Activated B cell treated with CpG ODN at 0.5 μM for 24 hours (primary cell): ENCODE data around the gene PLEKHA4. TPM values are rescaled to one million over a fixed set of nuclear protein-coding genes. Genes with fewer than 3 reads are reported as not detected.
A peak's percentile ranks its signal among the peaks of the same experiment; 100 is the strongest.
"Not testable (repeated sequence)": the region's sequence is repeated elsewhere in the genome, so short reads cannot be mapped to it uniquely, and the experiment has no call there.

Source experiments
- ATAC-seq: fragments of 200-7000 bp; cut with Tn5 transposase; one replicate; pipeline ENCODE4 v1.10.0; 2021; ENCODE audit warnings: low read depth, mild to moderate bottlenecking, moderate library complexity
- CTCF ChIA-PET: fragments of 350-600 bp; sonication (Branson Sonifier 250); formaldehyde crosslinking; loops from one replicate; lab custom pipeline; 2021; ENCODE audit warnings: antibody characterized with exemption; lab: Charles Lee
- POLR2A ChIA-PET: fragments of 350-600 bp; sonication (Branson Sonifier 250); formaldehyde crosslinking; loops from one replicate; lab custom pipeline; 2021; ENCODE audit warnings: antibody characterized with exemption; lab: Charles Lee
- DNase-seq: peaks from one replicate; pipeline ENCODE4 v3.0.0; 2022
- H3K27ac Mint-ChIP-seq: one replicate; pipeline ENCODE4 v1.8.0; 2020; ENCODE audit warnings: mixed read lengths
- H3K27me3 Mint-ChIP-seq: one replicate; pipeline ENCODE4 v1.8.0; 2021; ENCODE audit warnings: mixed read lengths
- H3K36me3 Mint-ChIP-seq: one replicate; pipeline ENCODE4 v1.8.0; 2021; ENCODE audit warnings: low read depth, mixed read lengths
- H3K4me1 Mint-ChIP-seq: one replicate; pipeline ENCODE4 v1.8.0; 2021; ENCODE audit warnings: mixed read lengths
- H3K4me3 Mint-ChIP-seq: one replicate; pipeline ENCODE4 v1.8.0; 2020; ENCODE audit warnings: mild to moderate bottlenecking, mixed read lengths
- H3K9me3 Mint-ChIP-seq: one replicate; pipeline ENCODE4 v1.8.0; 2020; ENCODE audit warnings: mixed read lengths
- intact Hi-C: fragments of 100-400 bp; cut with micrococcal nuclease; formaldehyde crosslinking; loops from one replicate; pipeline ENCODE4 v1.15.1; 2024
- total RNA-seq: library from RNA; stranded (reverse); gene quantifications from 2 replicates; pipeline ENCODE4 v1.2.3, GENCODE V29; 2022
- TF ChIP-seq, protein P1 (sequence below): fragments of 200-600 bp; IDR thresholded peaks from one replicate; pipeline ENCODE4 v1.8.0; 2022; ENCODE audit warnings: antibody characterized with exemption, mild to moderate bottlenecking

Gene PLEKHA4
- total RNA-seq, 1 donor from 2014 or later, result 5.7 TPM

DNA sequence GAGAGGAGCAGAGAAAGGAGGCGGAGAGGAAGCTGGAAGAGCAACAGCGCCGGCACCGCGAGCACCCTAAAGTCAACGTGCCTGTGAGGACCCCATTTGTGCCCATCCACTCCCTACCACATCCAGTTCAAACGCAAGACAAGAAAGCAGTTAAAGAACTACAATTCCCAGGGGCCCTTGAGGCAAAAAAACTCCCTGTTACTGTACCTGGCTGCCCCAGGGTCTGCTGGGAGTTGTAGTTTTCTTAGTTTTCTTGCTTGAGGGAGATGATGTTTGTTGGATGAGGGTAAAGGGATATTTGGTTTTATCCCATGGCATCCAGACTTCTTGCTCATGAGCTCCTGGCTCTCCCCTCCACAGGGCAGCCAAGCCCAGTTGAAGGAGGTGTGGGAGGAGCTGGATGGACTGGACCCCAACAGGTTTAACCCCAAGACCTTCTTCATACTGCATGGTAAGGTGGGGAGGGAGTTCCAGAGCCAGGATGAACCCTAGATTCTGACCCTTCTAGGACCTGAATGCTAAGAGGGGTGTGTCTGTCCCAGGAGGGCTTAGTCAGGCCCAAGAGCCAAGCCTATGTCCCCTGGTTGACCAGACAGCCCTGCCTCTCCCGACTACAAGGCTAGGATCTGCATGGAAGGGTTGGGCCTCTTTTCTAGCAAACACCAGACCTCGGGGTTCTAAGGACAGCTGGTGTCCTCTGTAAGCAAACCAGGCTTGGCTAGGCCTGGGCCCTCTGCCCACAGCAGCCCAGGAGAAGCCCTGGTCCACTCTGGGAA is 44.9 kb upstream of the PLEKHA4 start:
- ChIA-PET CTCF (no interaction called here), POLR2A (no interaction called here)
- Mint-ChIP-seq H3K27me3 (no peaks in the 10 kb centered on the region), H3K4me1 (peaks cover 17% of the 10 kb centered on the region), H3K4me3 (no peak overlapping the region), H3K9me3 (no peaks in the 10 kb centered on the region), H3K27ac (no peak overlapping the region), H3K36me3 (peaks cover 58% of the 10 kb centered on the region)
- TF ChIP-seq, protein P1, sequence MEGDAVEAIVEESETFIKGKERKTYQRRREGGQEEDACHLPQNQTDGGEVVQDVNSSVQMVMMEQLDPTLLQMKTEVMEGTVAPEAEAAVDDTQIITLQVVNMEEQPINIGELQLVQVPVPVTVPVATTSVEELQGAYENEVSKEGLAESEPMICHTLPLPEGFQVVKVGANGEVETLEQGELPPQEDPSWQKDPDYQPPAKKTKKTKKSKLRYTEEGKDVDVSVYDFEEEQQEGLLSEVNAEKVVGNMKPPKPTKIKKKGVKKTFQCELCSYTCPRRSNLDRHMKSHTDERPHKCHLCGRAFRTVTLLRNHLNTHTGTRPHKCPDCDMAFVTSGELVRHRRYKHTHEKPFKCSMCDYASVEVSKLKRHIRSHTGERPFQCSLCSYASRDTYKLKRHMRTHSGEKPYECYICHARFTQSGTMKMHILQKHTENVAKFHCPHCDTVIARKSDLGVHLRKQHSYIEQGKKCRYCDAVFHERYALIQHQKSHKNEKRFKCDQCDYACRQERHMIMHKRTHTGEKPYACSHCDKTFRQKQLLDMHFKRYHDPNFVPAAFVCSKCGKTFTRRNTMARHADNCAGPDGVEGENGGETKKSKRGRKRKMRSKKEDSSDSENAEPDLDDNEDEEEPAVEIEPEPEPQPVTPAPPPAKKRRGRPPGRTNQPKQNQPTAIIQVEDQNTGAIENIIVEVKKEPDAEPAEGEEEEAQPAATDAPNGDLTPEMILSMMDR, result no peak
- DNase-seq (no peak), ATAC-seq (peak; percentile 60)
- intact Hi-C loops, result no loop called here

DNA sequence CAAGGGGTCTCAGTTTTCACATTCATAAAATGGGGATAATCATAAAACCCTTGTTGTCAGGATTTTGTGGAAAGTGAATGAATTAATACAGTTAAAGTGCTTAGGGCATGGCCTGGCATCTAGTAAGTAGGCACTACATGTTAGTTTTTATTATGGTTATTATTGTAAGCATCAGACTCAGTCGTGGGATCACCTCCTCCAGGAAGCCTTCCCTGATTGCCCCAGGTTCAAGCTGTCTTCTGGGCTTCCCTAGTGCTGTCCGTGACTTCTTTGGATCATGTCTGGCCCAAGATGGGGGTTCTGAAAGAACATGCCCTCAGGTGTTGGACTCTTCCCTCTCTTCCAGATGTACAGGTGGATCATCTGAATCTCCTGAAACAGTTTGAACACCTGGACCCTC is 42.4 kb upstream of the PLEKHA4 start:
- CTCF ChIA-PET, result no interaction called here
- POLR2A ChIA-PET, result interaction anchor here (0.6 kb wide), 1 partner anchor 8 kb away, joined by 3 read pairs; no protein-coding TSS in a partner anchor
- peaks cover 10% of the 10 kb centered on the region for H3K4me1 Mint-ChIP-seq
- H3K4me3 Mint-ChIP-seq, result no peak overlapping the region
- DNase-seq (no peak), ATAC-seq (no peak)
- peaks cover 69% of the 10 kb centered on the region for H3K36me3 Mint-ChIP-seq
- TF ChIP-seq, protein P1, result no peak
- H3K27me3 Mint-ChIP-seq, result no peaks in the 10 kb centered on the region
- no peaks in the 10 kb centered on the region for H3K9me3 Mint-ChIP-seq
- no peak overlapping the region for H3K27ac Mint-ChIP-seq
- intact Hi-C loops, result no loop called here

DNA sequence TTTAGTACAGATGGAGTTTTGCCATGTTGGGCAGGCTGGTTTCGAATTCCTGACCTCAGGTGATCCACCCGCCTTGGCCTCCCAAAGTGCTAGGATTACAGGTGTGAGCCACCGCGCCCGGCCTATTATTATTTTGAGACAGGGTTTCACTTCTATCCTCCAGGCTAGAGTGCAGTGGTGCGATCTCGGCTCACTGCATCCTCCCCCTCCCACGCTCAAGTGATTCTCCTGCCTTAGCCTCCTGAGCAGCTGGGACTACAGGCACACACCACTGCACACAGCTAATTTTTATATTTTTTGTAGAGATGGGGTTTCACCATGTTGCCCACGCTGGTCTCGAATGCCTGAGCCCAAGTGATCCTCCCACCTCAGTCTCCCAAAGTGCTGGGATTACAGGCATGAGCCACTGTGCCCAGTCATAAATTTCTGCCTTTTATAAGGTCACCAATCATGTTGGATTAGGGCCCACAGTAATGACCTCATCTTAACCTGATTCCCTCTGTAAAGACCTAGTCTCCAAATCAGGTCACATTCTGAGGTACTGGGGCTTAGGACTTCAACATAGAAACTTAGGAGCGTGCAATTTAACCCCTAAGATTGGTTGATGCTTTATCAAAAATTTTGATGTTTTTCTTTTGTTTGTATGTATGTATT is 41.1 kb upstream of the PLEKHA4 start:
- Mint-ChIP-seq H3K4me3 (peak overlapping the region; percentile 8), H3K27ac (peak overlapping the region; percentile 31), H3K36me3 (peaks cover 73% of the 10 kb centered on the region), H3K4me1 (peaks cover 10% of the 10 kb centered on the region)
- H3K27me3 Mint-ChIP-seq, H3K9me3 Mint-ChIP-seq, intact Hi-C loops, DNase-seq, CTCF ChIA-PET: not testable (repeated sequence)
- POLR2A ChIA-PET, result interaction anchor here (1.5 kb wide), 1 partner anchor 9 kb away, joined by 4 read pairs; the partner anchor contains the start of gene NUCB1
- ATAC-seq, result peak; percentile 62

DNA sequence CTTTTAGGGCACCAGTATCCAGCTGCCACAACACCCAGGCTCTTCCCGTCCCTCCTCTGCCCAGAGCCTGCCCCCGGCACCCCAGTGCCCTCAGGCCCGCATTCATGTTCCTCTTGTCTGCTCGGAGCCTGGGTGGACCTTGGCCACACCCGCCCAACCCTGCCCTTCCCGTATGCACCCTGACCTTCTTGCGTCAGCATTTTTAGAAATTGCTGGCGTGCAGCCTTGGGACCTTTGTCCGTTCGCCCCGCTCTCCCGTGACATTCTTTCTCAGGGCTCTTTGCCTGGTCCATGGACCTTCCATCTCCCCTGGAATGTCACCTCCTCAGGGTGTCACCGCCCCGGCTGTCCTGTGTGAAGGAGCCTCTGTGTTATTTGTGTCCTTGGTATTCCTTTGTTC is 39.3 kb upstream of the PLEKHA4 start:
- Mint-ChIP-seq H3K36me3 (peaks cover 66% of the 10 kb centered on the region), H3K27ac (no peak overlapping the region)

DNA sequence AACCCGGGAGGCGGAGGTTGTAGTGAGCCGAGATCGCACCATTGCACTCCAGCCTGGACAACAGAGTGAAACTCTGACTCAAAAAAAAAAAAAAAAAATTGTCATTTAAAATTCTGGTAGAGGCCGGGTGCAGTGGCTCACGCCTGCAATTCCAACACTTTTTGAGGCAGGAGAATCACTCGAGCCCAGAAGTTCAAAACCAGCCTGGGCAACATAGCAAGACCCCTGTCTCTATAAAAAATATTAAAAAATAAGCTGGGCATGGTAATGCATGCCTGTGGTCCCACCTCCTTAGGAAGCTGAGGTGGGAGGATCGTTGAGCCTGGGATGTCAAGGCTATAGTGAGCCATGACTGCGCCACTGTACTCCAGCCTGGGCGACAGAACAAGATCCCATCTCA is 37.9 kb upstream of the PLEKHA4 start:
- H3K36me3 Mint-ChIP-seq, result peaks cover 60% of the 10 kb centered on the region
- intact Hi-C loops, result no loop called here

More for the DNA sequence above, 39.3 kb upstream of the PLEKHA4 start:
- ChIA-PET POLR2A (interaction anchor here (0.6 kb wide), 1 partner anchor 15 kb away, joined by 6 read pairs; no protein-coding TSS in a partner anchor), CTCF (no interaction called here)
- DNase-seq (no peak), ATAC-seq (no peak)
- Mint-ChIP-seq H3K9me3 (no peaks in the 10 kb centered on the region), H3K4me3 (no peak overlapping the region), H3K27me3 (no peaks in the 10 kb centered on the region), H3K4me1 (peaks cover 11% of the 10 kb centered on the region)
- TF ChIP-seq, protein P1, result no peak
- intact Hi-C loops, result no loop called here

More for the DNA sequence above, 37.9 kb upstream of the PLEKHA4 start:
- H3K4me1 Mint-ChIP-seq, result peaks cover 18% of the 10 kb centered on the region
- no peaks in the 10 kb centered on the region for H3K27me3 Mint-ChIP-seq
- DNase-seq (no peak), ATAC-seq (no peak)
- H3K27ac Mint-ChIP-seq, result no peak overlapping the region
- POLR2A ChIA-PET, result interaction anchor here (0.6 to 0.7 kb wide), 6 partner anchors 10 to 62 kb away, joined by 3 to 6 read pairs (median 4); no protein-coding TSS in a partner anchor
- no peaks in the 10 kb centered on the region for H3K9me3 Mint-ChIP-seq
- CTCF ChIA-PET, result interaction anchor here (0.6 kb wide), 1 partner anchor 90 kb away, joined by 3 read pairs; no protein-coding TSS in a partner anchor
- TF ChIP-seq, protein P1, result no peak
- no peak overlapping the region for H3K4me3 Mint-ChIP-seq
